ENCODE measurements around the gene APOO. TPM values are rescaled to one million over a fixed set of nuclear protein-coding genes. Genes with fewer than 3 reads are reported as not detected.

Gene APOO
- total RNA-seq, 6 experiments from 2014 or later, result 20.8 to 28.1 (median 23.3) TPM

- Mint-ChIP-seq H3K27ac (no peak overlapping the region), H3K36me3 (ENCODE audit: low read depth) (no peaks in the 10 kb centered on the region), H3K9me3 (no peaks in the 10 kb centered on the region), H3K27me3 (ENCODE audit: insufficient read depth) (no peaks in the 10 kb centered on the region), H3K4me1 (ENCODE audit: low read depth) (peaks cover 19% of the 10 kb centered on the region), H3K4me3 (no peak overlapping the region)
- no peak for TF ChIP-seq CTCF (IDR thresholded peaks at IDR 0.05)
- no peak for DNase-seq
Measured at GRCh38 chrX:23799469-23800065, 108.2 kb downstream of the APOO start.

- Mint-ChIP-seq H3K27me3 (ENCODE audit: insufficient read depth) (no peaks in the 10 kb centered on the region), H3K4me1 (ENCODE audit: low read depth) (peaks cover 9% of the 10 kb centered on the region; the same call in 1 of the 2 replicates), H3K9me3 (no peaks in the 10 kb centered on the region), H3K27ac (no peak overlapping the region), H3K36me3 (ENCODE audit: low read depth) (no peaks in the 10 kb centered on the region), H3K4me3 (no peak overlapping the region)
- no peak for DNase-seq
- no peak for TF ChIP-seq CTCF (IDR thresholded peaks at IDR 0.05)
Measured at GRCh38 chrX:23797371-23798128, 110.2 kb downstream of the APOO start.

- Mint-ChIP-seq H3K4me3 (no peak overlapping the region), H3K4me1 (ENCODE audit: low read depth) (peaks cover 9% of the 10 kb centered on the region; the same call in 1 of the 2 replicates), H3K27ac (no peak overlapping the region), H3K9me3 (no peaks in the 10 kb centered on the region), H3K27me3 (ENCODE audit: insufficient read depth) (no peaks in the 10 kb centered on the region), H3K36me3 (ENCODE audit: low read depth) (no peaks in the 10 kb centered on the region)
- no peak for TF ChIP-seq CTCF (IDR thresholded peaks at IDR 0.05)
- no peak for DNase-seq
Measured at GRCh38 chrX:23795221-23795620, 112.5 kb downstream of the APOO start.

GRCh38 chrX:23792861-23793553 lies 114.7 kb downstream of the APOO start:
- Mint-ChIP-seq H3K4me1 (ENCODE audit: low read depth) (peaks cover 6% of the 10 kb centered on the region; the same call in 1 of the 2 replicates), H3K9me3 (no peaks in the 10 kb centered on the region), H3K27me3 (ENCODE audit: insufficient read depth) (no peaks in the 10 kb centered on the region), H3K4me3 (no peak overlapping the region), H3K36me3 (ENCODE audit: low read depth) (no peaks in the 10 kb centered on the region), H3K27ac (no peak overlapping the region)
- DNase-seq, result no peak
- TF ChIP-seq CTCF (IDR thresholded peaks at IDR 0.05), result no peak

GRCh38 chrX:23790155-23790497 lies 117.6 kb downstream of the APOO start:
- peaks cover 13% of the 10 kb centered on the region for H3K4me1 Mint-ChIP-seq (ENCODE audit: low read depth)
- TF ChIP-seq CTCF (IDR thresholded peaks at IDR 0.05), result no peak
- H3K27me3 Mint-ChIP-seq (ENCODE audit: insufficient read depth), result no peaks in the 10 kb centered on the region
- peaks cover 8% of the 10 kb centered on the region for H3K36me3 Mint-ChIP-seq (ENCODE audit: low read depth)
- H3K27ac Mint-ChIP-seq, result no peak overlapping the region
- DNase-seq, result no peak
- H3K4me3 Mint-ChIP-seq, result no peak overlapping the region
- no peaks in the 10 kb centered on the region for H3K9me3 Mint-ChIP-seq

All from HFFc6 (cell line).